ENCODE data around the gene TNKS1BP1. TPM values are rescaled to one million over a fixed set of nuclear protein-coding genes. Genes with fewer than 3 reads are reported as not detected.

Gene TNKS1BP1
- total and polyA plus RNA-seq, 2 experiments from 2014 or later, result 64.2 to 72.2 TPM

DNA sequence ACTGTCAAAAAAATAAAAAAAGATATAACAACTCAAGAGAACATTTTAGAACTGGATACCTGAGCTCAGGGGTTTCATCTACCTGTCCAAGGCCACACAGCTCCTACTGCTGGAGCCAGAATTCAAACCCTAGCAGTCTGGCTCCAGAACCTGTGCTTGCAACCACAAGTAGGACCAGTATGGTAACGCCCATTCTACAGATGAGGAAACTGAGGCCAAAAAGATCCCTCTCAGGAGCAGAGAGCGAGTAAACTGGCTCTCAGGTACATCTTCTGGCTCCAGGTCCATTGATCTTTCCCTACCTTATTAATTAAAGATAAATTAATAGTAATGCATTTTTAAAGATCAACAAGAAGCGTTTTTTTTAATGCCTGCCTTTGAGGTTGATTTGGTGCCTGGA, 32.6 kb upstream of the TNKS1BP1 start:
- Histone ChIP-seq H3K27ac (ENCODE audit: low read depth) (no peak overlapping the region), H3K79me2 (replicated peaks; ENCODE audit: insufficient read depth) (no peaks in the 10 kb centered on the region), H3K4me2 (no peak overlapping the region), H3K4me3 (no peak overlapping the region), H3K27me3 (ENCODE audit: insufficient read depth) (no peaks in the 10 kb centered on the region), H3K36me3 (ENCODE audit: insufficient read depth) (no peaks in the 10 kb centered on the region), H3K9me2 (ENCODE audit: insufficient read depth) (no peaks in the 10 kb centered on the region), H3F3A (replicated peaks; ENCODE audit: low read depth) (no peaks in the 10 kb centered on the region), H3K4me1 (ENCODE audit: insufficient read depth) (peaks cover 11% of the 10 kb centered on the region; the same call in 1 of the 2 replicates), H4K20me1 (replicated peaks; ENCODE audit: insufficient read depth) (no peaks in the 10 kb centered on the region), H2AFZ (no peak overlapping the region)
- ATAC-seq (no peak), DNase-seq (ENCODE audit: low spot score) (no peak)
- Mint-ChIP-seq H3K27ac (no peak overlapping the region), H3K4me1 (peaks cover 10% of the 10 kb centered on the region; the same call in 2 of the 3 replicates), H3K4me3 (no peak overlapping the region), H3K36me3 (ENCODE audit: low read depth) (no peaks in the 10 kb centered on the region), H3K9me3 (no peaks in the 10 kb centered on the region), H3K27me3 (ENCODE audit: insufficient read depth, low read depth, poor library complexity) (peaks cover 3% of the 10 kb centered on the region)
- TF ChIP-seq, protein P1, sequence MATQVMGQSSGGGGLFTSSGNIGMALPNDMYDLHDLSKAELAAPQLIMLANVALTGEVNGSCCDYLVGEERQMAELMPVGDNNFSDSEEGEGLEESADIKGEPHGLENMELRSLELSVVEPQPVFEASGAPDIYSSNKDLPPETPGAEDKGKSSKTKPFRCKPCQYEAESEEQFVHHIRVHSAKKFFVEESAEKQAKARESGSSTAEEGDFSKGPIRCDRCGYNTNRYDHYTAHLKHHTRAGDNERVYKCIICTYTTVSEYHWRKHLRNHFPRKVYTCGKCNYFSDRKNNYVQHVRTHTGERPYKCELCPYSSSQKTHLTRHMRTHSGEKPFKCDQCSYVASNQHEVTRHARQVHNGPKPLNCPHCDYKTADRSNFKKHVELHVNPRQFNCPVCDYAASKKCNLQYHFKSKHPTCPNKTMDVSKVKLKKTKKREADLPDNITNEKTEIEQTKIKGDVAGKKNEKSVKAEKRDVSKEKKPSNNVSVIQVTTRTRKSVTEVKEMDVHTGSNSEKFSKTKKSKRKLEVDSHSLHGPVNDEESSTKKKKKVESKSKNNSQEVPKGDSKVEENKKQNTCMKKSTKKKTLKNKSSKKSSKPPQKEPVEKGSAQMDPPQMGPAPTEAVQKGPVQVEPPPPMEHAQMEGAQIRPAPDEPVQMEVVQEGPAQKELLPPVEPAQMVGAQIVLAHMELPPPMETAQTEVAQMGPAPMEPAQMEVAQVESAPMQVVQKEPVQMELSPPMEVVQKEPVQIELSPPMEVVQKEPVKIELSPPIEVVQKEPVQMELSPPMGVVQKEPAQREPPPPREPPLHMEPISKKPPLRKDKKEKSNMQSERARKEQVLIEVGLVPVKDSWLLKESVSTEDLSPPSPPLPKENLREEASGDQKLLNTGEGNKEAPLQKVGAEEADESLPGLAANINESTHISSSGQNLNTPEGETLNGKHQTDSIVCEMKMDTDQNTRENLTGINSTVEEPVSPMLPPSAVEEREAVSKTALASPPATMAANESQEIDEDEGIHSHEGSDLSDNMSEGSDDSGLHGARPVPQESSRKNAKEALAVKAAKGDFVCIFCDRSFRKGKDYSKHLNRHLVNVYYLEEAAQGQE (IDR thresholded peaks at IDR 0.05; ENCODE audit: unreplicated experiment), result no peak
- no peak for TF ChIP-seq JUNB (IDR thresholded peaks at IDR 0.05; ENCODE audit: unreplicated experiment)
- no peak for TF ChIP-seq CREB1 (CRISPR knock-in tag; IDR thresholded peaks at IDR 0.05; ENCODE audit: low read depth)
- TF ChIP-seq, protein P2, sequence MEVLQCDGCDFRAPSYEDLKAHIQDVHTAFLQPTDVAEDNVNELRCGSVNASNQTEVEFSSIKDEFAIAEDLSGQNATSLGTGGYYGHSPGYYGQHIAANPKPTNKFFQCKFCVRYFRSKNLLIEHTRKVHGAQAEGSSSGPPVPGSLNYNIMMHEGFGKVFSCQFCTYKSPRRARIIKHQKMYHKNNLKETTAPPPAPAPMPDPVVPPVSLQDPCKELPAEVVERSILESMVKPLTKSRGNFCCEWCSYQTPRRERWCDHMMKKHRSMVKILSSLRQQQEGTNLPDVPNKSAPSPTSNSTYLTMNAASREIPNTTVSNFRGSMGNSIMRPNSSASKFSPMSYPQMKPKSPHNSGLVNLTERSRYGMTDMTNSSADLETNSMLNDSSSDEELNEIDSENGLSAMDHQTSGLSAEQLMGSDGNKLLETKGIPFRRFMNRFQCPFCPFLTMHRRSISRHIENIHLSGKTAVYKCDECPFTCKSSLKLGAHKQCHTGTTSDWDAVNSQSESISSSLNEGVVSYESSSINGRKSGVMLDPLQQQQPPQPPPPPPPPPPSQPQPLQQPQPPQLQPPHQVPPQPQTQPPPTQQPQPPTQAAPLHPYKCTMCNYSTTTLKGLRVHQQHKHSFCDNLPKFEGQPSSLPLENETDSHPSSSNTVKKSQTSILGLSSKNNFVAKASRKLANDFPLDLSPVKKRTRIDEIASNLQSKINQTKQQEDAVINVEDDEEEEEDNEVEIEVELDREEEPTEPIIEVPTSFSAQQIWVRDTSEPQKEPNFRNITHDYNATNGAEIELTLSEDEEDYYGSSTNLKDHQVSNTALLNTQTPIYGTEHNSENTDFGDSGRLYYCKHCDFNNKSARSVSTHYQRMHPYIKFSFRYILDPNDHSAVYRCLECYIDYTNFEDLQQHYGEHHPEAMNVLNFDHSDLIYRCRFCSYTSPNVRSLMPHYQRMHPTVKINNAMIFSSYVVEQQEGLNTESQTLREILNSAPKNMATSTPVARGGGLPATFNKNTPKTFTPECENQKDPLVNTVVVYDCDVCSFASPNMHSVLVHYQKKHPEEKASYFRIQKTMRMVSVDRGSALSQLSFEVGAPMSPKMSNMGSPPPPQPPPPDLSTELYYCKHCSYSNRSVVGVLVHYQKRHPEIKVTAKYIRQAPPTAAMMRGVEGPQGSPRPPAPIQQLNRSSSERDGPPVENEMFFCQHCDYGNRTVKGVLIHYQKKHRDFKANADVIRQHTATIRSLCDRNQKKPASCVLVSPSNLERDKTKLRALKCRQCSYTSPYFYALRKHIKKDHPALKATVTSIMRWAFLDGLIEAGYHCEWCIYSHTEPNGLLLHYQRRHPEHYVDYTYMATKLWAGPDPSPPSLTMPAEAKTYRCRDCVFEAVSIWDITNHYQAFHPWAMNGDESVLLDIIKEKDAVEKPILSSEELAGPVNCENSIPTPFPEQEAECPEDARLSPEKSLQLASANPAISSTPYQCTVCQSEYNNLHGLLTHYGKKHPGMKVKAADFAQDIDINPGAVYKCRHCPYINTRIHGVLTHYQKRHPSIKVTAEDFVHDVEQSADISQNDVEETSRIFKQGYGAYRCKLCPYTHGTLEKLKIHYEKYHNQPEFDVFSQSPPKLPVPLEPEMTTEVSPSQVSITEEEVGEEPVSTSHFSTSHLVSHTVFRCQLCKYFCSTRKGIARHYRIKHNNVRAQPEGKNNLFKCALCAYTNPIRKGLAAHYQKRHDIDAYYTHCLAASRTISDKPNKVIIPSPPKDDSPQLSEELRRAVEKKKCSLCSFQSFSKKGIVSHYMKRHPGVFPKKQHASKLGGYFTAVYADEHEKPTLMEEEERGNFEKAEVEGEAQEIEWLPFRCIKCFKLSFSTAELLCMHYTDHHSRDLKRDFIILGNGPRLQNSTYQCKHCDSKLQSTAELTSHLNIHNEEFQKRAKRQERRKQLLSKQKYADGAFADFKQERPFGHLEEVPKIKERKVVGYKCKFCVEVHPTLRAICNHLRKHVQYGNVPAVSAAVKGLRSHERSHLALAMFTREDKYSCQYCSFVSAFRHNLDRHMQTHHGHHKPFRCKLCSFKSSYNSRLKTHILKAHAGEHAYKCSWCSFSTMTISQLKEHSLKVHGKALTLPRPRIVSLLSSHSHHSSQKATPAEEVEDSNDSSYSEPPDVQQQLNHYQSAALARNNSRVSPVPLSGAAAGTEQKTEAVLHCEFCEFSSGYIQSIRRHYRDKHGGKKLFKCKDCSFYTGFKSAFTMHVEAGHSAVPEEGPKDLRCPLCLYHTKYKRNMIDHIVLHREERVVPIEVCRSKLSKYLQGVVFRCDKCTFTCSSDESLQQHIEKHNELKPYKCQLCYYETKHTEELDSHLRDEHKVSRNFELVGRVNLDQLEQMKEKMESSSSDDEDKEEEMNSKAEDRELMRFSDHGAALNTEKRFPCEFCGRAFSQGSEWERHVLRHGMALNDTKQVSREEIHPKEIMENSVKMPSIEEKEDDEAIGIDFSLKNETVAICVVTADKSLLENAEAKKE (CRISPR knock-in tag; IDR thresholded peaks at IDR 0.05), result no peak
- no peak for TF ChIP-seq ZNF331 (CRISPR knock-in tag; IDR thresholded peaks at IDR 0.05; ENCODE audit: low read depth)
- no peak for TF ChIP-seq NANOG (IDR thresholded peaks at IDR 0.05; ENCODE audit: borderline replicate concordance)
- no peak for TF ChIP-seq POLR2AphosphoS5 (IDR thresholded peaks at IDR 0.05; ENCODE audit: low read depth)
- TF ChIP-seq STAT1 (IDR thresholded peaks at IDR 0.05; ENCODE audit: unreplicated experiment), result no peak
- TF ChIP-seq, protein P3, sequence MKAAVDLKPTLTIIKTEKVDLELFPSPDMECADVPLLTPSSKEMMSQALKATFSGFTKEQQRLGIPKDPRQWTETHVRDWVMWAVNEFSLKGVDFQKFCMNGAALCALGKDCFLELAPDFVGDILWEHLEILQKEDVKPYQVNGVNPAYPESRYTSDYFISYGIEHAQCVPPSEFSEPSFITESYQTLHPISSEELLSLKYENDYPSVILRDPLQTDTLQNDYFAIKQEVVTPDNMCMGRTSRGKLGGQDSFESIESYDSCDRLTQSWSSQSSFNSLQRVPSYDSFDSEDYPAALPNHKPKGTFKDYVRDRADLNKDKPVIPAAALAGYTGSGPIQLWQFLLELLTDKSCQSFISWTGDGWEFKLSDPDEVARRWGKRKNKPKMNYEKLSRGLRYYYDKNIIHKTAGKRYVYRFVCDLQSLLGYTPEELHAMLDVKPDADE (IDR thresholded peaks at IDR 0.05), result no peak
- no peak for TF ChIP-seq ZNF114 (CRISPR knock-in tag; IDR thresholded peaks at IDR 0.05)
- no peak for TF ChIP-seq EZH2 (IDR thresholded peaks at IDR 0.05; ENCODE audit: low read depth, unreplicated experiment)
- no peak for TF ChIP-seq EZH2phosphoT487 (IDR thresholded peaks at IDR 0.05; ENCODE audit: unreplicated experiment)
- TF ChIP-seq, protein P4, sequence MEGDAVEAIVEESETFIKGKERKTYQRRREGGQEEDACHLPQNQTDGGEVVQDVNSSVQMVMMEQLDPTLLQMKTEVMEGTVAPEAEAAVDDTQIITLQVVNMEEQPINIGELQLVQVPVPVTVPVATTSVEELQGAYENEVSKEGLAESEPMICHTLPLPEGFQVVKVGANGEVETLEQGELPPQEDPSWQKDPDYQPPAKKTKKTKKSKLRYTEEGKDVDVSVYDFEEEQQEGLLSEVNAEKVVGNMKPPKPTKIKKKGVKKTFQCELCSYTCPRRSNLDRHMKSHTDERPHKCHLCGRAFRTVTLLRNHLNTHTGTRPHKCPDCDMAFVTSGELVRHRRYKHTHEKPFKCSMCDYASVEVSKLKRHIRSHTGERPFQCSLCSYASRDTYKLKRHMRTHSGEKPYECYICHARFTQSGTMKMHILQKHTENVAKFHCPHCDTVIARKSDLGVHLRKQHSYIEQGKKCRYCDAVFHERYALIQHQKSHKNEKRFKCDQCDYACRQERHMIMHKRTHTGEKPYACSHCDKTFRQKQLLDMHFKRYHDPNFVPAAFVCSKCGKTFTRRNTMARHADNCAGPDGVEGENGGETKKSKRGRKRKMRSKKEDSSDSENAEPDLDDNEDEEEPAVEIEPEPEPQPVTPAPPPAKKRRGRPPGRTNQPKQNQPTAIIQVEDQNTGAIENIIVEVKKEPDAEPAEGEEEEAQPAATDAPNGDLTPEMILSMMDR (conservative IDR thresholded peaks at IDR 0.05; ENCODE audit: low read depth in 2 of 2), result no peak

Measured in GM23338 (cell line).